CD4-positive, CD25-positive, alpha-beta regulatory T cell (primary cell): ENCODE measurements around the gene ERV3-1. TPM values are rescaled to one million over a fixed set of nuclear protein-coding genes. Genes with fewer than 3 reads are reported as not detected.
"Not testable (repeated sequence)": the region's sequence is repeated elsewhere in the genome, so short reads cannot be mapped to it uniquely, and the experiment has no call there.

ENCODE experiments used
- ATAC-seq, 2 donors: fragments of 150-1000 bp; cut with Tn5 transposase; one replicate each; pipeline ENCODE4 v1.10.0; 2021; ENCODE audit warnings: low read depth in 2 of 2, moderate number of reproducible peaks in 2 of 2, moderate library complexity in 1 of 2
- DNase-seq, 3 donors: peaks; one replicate each; pipeline versions ENCODE4 v3.0.0 to v3.0.0-alpha.2; 2012 to 2022; ENCODE audit warnings: mixed read lengths in 1 of 3
- H3K27ac ChIP-seq: one replicate; pipeline ENCODE4 v1.7.0; 2013; ENCODE audit warnings: mild to moderate bottlenecking, low read length; ENCODE audit not compliant: insufficient read depth, poor library complexity, severe bottlenecking
- H3K27me3 ChIP-seq: one replicate; pipeline ENCODE4 v1.7.0; 2013; ENCODE audit warnings: low read length; ENCODE audit not compliant: control insufficient read depth, insufficient read depth
- H3K36me3 ChIP-seq: one replicate; pipeline ENCODE4 v1.7.0; 2013; ENCODE audit warnings: mild to moderate bottlenecking, low read length, moderate library complexity; ENCODE audit not compliant: control insufficient read depth, insufficient read depth
- H3K4me1 ChIP-seq: 2 replicates; pipeline ENCODE4 v1.7.0; 2013; ENCODE audit warnings: mild to moderate bottlenecking, low read length; ENCODE audit not compliant: insufficient read depth, control insufficient read depth, poor library complexity, severe bottlenecking
- H3K4me3 ChIP-seq: one replicate; pipeline ENCODE4 v1.7.0; 2013; ENCODE audit warnings: low read depth, mild to moderate bottlenecking, low read length, moderate library complexity
- H3K9me3 ChIP-seq, 2 experiments: 1 replicate in 1 of 2; 2 replicates in 1 of 2; pipeline ENCODE4 v1.7.0; 2013; ENCODE audit warnings: low read length in 2 of 2, mild to moderate bottlenecking in 1 of 2, moderate library complexity in 1 of 2; ENCODE audit not compliant: control insufficient read depth in 2 of 2
- H3K27ac Mint-ChIP-seq, 3 donors: one replicate each; pipeline ENCODE4 v1.8.0; 2020 to 2022; ENCODE audit warnings: mild to moderate bottlenecking in 3 of 3, mixed read lengths in 3 of 3, moderate library complexity in 2 of 3
- H3K27me3 Mint-ChIP-seq: one replicate; pipeline ENCODE4 v1.8.0; 2022; ENCODE audit warnings: mild to moderate bottlenecking, mixed read lengths
- H3K36me3 Mint-ChIP-seq: one replicate; pipeline ENCODE4 v1.8.0; 2020; ENCODE audit warnings: mixed read lengths
- H3K4me1 Mint-ChIP-seq, 4 donors: one replicate each; pipeline ENCODE4 v1.8.0; 2020 to 2022; ENCODE audit warnings: mixed read lengths in 4 of 4, mild to moderate bottlenecking in 1 of 4
- H3K4me3 Mint-ChIP-seq, 4 donors: one replicate each; pipeline ENCODE4 v1.8.0; 2020 to 2022; ENCODE audit warnings: mild to moderate bottlenecking in 4 of 4, mixed read lengths in 4 of 4, moderate library complexity in 3 of 4
- H3K9me3 Mint-ChIP-seq, 7 donors: one replicate each; pipeline ENCODE4 v1.8.0; 2020 to 2022; ENCODE audit warnings: mixed read lengths in 7 of 7, mild to moderate bottlenecking in 3 of 7, moderate library complexity in 2 of 7
- polyA plus RNA-seq, 4 donors: library from polyadenylated mRNA; unstranded; fragments of 300-500 nt; fragmentation: Illumina TruSeq; gene quantifications; one replicate each; pipeline ENCODE4 v1.2.3, GENCODE V29; 2021
- total RNA-seq: library from RNA; stranded (reverse); gene quantifications from one replicate; pipeline ENCODE4 v1.2.3, GENCODE V29; 2022

Gene ERV3-1
- total and polyA plus RNA-seq, 5 donors from 2014 or later: 5.8 to 16.7 (median 7.5) TPM

GRCh38 chr7:64948774-64949173, 57.7 kb downstream of the ERV3-1 start:
- H3K27ac ChIP-seq, ATAC-seq, H3K36me3 Mint-ChIP-seq, H3K9me3 Mint-ChIP-seq, H3K27ac Mint-ChIP-seq, H3K36me3 ChIP-seq, DNase-seq, H3K27me3 ChIP-seq, H3K4me3 ChIP-seq, H3K4me1 Mint-ChIP-seq, H3K9me3 ChIP-seq, H3K4me3 Mint-ChIP-seq: not testable (repeated sequence)
- peaks cover 10% of the 10 kb centered on the region for H3K4me1 ChIP-seq
- H3K27me3 Mint-ChIP-seq: peaks cover 27% of the 10 kb centered on the region

DNA sequence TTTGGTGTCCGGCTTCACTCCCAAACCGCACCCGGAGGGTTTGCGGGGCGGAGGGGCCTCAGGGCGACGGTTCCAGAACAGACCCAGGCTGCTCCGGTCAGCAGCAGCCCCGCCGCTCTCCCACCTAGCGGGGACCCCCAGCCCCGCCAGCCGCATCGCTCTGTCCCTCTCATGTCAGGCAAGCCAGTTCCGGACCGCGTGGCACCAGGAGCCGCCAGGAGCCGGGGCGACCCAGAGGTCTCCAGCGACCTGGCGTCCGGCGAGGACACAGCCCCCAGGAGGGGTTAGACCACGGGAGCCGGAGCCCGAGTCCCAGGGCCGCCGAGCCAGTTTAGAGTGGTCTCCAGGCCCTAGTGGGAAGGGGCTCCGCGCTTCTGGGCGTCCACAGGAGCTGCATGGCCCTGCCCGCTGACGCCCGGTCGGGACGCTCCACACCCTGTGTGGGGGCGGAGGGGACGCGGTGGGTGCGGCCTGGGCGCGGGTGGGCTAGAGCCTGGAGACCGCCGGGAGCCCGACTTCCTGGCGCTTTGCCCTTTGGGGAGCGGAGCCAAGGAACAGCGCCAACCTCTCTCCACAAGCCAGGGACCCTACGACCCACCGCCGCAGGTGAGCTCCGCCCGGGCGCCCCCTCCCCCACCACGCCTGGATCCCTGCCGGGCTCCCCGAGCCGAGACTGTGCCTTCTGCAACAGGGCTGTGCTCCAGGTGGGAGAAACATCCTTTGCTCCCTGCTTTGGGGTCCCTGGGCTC, 59.1 kb downstream of the ERV3-1 start:
- Mint-ChIP-seq H3K36me3 (no peaks in the 10 kb centered on the region), H3K27me3 (peaks cover 27% of the 10 kb centered on the region), H3K4me3 (peak overlapping the region in 1 of 4 donors; percentile 42), H3K27ac (no peak overlapping the region), H3K4me1 (peaks cover 0 to 9% (median 3%) of the 10 kb centered on the region in 4 donors), H3K9me3 (peaks cover 0 to 2% (median 0%) of the 10 kb centered on the region in 7 donors)
- no peaks in the 10 kb centered on the region for H3K36me3 ChIP-seq
- H3K9me3 ChIP-seq: no peaks in the 10 kb centered on the region
- H3K4me3 ChIP-seq: no peak overlapping the region
- H3K27me3 ChIP-seq: peaks cover 8% of the 10 kb centered on the region
- DNase-seq (no peak), ATAC-seq (no peak)
- peaks cover 10% of the 10 kb centered on the region for H3K4me1 ChIP-seq
- no peak overlapping the region for H3K27ac ChIP-seq

GRCh38 chr7:64946772-64947171, 59.7 kb downstream of the ERV3-1 start:
- DNase-seq (peak in 1 of 3 donors; percentile 6), ATAC-seq (peak in 1 of 2 donors; percentile 31)
- Histone ChIP-seq H3K4me3 (no peak overlapping the region), H3K9me3 (no peaks in the 10 kb centered on the region), H3K36me3 (no peaks in the 10 kb centered on the region), H3K27ac (no peak overlapping the region), H3K27me3 (peaks cover 8% of the 10 kb centered on the region), H3K4me1 (peaks cover 10% of the 10 kb centered on the region)
- Mint-ChIP-seq H3K4me1 (peaks cover 0 to 9% (median 3%) of the 10 kb centered on the region in 4 donors), H3K36me3 (no peaks in the 10 kb centered on the region), H3K9me3 (peaks cover 0 to 5% (median 0%) of the 10 kb centered on the region in 7 donors), H3K27ac (no peak overlapping the region), H3K27me3 (peaks cover 27% of the 10 kb centered on the region), H3K4me3 (no peak overlapping the region)

DNA sequence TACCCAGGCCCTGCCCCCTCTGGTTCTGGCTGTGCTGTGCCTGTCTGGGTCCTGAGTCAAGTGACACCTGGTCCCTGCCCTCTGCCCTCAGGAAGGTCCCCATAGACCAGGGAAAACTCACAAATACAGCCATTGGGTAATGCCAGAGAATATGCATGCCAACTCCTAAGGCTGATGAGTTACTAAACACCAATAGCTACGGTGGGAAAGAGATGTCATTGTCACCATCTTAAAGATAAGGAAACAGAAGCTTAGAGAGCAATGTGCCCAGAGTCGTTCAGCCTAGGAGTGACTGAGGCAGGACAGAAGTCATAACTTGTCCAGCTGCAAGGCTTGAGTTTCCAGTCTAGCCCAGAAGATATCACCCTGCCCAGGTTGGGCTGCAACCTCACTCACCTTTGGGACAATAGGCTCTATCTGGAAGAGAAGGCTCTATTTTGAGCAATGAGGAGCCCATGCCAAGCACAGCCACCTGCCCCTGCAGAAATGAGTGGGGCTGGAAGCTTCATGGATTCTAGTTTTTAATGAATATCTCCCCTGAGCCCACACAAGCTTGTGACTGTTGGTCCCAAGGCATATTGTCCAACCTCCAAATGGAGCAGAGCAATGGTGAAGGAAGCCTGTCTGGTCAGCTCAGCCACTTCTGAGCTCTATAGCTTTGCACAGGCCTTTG, 60.8 kb downstream of the ERV3-1 start:
- Mint-ChIP-seq H3K27me3 (peaks cover 22% of the 10 kb centered on the region), H3K36me3 (no peaks in the 10 kb centered on the region), H3K9me3 (peaks cover 0 to 5% (median 0%) of the 10 kb centered on the region in 7 donors), H3K4me1 (peaks cover 0 to 9% (median 1%) of the 10 kb centered on the region in 4 donors), H3K4me3 (no peak overlapping the region), H3K27ac (no peak overlapping the region)
- Histone ChIP-seq H3K36me3 (no peaks in the 10 kb centered on the region), H3K27me3 (peaks cover 8% of the 10 kb centered on the region), H3K9me3 (no peaks in the 10 kb centered on the region), H3K4me1 (peaks cover 10% of the 10 kb centered on the region), H3K27ac (no peak overlapping the region), H3K4me3 (no peak overlapping the region)
- ATAC-seq (no peak), DNase-seq (no peak)

DNA sequence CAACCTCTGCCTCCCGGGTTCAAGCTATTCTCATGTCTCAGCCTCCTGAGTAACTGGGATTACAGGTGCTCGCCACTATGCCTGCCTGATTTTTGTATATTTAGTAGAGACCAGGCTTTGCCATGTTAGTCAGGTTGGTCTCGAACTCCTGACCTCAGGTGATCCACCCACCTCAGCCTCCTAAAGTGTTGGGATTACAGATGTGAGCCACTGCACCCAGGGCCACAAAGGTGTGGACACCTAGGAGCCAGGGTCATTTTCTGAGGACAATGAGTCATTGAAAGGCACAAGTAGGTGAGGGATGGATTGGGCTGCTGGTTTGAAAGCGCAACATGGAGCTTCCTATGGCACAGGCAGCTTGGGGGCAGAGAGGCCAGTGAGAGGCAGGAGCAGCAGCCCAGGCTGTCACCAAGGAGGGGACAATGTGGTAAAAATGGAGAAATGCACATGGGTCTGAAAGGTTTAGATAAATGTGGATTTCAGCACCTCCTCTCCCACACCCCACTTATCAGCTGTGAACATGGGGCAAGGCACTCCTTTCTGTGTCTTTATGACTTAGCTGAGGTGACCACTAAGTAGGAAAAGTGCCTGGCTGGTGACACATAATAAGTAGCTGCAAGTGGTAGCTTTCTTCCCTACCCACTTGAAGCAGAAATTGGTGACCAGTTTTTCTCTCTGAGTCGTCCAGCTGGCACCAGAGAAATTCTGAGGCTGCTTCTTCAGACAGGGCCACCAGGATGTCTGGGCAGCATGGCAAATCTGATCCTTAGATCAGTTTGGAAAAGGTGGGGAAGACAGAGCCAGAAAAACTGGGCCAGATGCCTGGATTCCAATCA, 61.6 kb downstream of the ERV3-1 start:
- not testable (repeated sequence) for H3K4me3 Mint-ChIP-seq, DNase-seq, H3K9me3 ChIP-seq, H3K27ac Mint-ChIP-seq, H3K9me3 Mint-ChIP-seq, H3K27me3 ChIP-seq, H3K36me3 ChIP-seq, ATAC-seq, H3K4me3 ChIP-seq, H3K27ac ChIP-seq, H3K4me1 Mint-ChIP-seq, H3K36me3 Mint-ChIP-seq
- peaks cover 22% of the 10 kb centered on the region for H3K27me3 Mint-ChIP-seq
- peaks cover 10% of the 10 kb centered on the region for H3K4me1 ChIP-seq

Other genes starting within 250 kb of the ERV3-1 start
- gene ZNF138, start 212.3 kb downstream of the ERV3-1 start, total RNA-seq: 6.6 TPM
- 10 to 100 TPM; 11.5 to 14.9 (median 13.0) TPM for gene ZNF138, start 212.3 kb downstream of the ERV3-1 start, polyA plus RNA-seq
- gene ZNF273, start 103.4 kb downstream of the ERV3-1 start, total RNA-seq: 6.5 TPM
- 1 to 10 TPM; 3.9 to 6.6 (median 5.8) TPM for gene ZNF273, start 103.4 kb downstream of the ERV3-1 start, polyA plus RNA-seq
- 2.4 TPM for gene ZNF117, start 15.7 kb downstream of the ERV3-1 start, total RNA-seq
- under 1 TPM; 0.46 to 0.92 (median 0.78) TPM for gene ZNF117, start 15.7 kb downstream of the ERV3-1 start, polyA plus RNA-seq